HG02943 (cell line): Measurements from ENCODE around the gene WDR72.

Experiments
- ATAC-seq: cut with Tn5 transposase; IDR thresholded peaks from one replicate; pipeline ENCODE4 v1.9.1; 2021; ENCODE audit warnings: mild to moderate bottlenecking, low read depth, moderate library complexity; ENCODE audit not compliant: unreplicated experiment

WDR72 gene

GRCh38 chr15:53611145-53611920 lies 148.1 kb downstream of the WDR72 start:
- no peak for ATAC-seq

- ATAC-seq = no peak
Measured at GRCh38 chr15:53591041-53591440, 168.4 kb downstream of the WDR72 start.

- ATAC-seq = no peak
Measured at GRCh38 chr15:53590380-53590779, 169.1 kb downstream of the WDR72 start.

- ATAC-seq = no peak
Measured at GRCh38 chr15:53589520-53590057, 169.9 kb downstream of the WDR72 start.

- ATAC-seq = no peak
Measured at GRCh38 chr15:53588773-53589172, 170.7 kb downstream of the WDR72 start.

GRCh38 chr15:53586799-53587198 lies 172.7 kb downstream of the WDR72 start:
- ATAC-seq = no peak

- ATAC-seq = no peak
Measured at GRCh38 chr15:53581513-53581912, 177.9 kb downstream of the WDR72 start.

DNA sequence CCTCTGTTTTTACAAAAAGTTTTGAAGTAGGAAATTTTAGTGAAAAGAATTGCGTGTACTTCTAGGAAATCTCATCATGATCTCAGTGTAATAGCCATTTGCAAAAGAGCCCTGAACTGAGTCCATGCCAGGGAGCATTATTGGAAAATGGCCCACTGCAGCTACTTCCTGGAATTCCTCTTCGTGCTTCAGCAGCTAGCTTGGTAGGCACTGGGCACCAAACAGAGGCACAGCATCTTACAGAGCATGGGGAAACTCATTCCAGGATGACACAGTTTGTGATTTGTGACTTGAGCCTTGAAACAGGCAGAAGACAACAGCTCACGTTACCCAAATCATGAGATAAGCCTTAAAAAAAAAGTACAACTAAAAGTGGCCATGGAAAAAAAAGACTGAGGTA lies 179.1 kb downstream of the WDR72 start:
- no peak for ATAC-seq

DNA sequence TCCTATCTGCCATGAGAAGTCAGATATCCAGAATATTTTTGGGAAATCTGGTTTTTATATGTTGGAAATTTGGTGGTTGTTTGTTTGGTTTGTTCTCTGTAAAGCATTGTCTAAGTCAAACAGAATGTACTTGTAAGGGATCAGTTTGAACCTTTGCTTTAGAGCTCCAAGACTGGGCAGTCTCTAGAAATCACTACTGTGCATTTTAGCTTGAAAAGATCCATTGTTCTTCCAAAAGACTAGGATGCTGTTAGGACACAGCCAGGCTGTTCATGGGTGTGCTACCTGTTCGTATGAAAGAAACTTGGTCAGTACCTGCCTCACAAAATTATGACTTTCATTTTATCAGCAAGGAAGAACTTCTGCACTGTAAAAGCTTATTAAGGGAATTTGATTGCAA lies 182.6 kb downstream of the WDR72 start:
- ATAC-seq = no peak

DNA sequence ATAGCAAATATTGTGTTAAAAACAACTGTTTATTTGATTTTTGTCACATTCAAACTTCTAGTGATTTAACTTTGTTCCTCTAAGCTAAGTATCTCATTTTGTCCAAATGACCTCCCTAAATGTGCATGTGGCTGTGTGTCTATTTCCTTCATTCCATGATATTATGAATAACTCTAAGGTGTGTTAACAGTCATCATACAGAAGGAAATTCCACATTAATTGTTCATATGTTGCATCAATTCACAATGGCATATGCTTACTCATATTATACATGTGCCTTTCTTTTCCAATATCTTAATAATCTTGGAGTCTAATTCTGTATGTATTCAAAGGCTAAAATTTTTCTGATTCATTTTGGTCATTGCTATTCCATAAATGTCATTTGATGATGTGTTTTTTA lies 186.4 kb downstream of the WDR72 start:
- ATAC-seq = no peak

DNA sequence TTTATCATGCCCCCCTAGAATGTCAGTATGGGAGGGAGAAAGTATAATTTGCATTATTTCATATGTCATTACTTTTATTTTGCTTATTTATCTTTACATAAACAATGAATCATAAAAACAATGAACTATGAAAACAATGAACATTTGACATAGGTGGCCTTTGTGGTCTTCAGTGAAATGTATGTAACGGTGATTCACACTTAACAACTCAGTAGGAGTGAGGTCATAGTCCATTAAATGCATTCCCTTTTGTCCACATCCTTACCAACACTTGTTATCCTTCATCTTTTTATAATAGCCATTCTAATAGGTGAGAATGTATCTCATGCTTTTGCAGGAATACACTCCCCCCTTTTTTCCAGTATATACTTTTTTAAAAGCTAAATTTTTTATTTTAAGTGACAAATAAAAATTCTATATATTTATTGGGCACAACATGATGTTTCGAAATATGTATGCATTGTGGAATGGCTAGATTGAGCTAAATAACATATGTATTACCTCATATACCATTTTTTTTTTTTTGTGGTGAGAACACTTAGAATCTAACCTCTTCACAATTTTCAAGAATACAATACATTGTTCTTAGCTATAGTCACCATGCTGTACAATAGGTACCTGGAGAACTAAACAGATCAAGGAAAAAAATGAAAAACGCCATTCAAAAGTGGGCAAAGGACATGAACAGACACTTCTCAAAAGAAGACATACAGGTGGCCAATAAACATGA lies 189.5 kb downstream of the WDR72 start:
- no peak for ATAC-seq

DNA sequence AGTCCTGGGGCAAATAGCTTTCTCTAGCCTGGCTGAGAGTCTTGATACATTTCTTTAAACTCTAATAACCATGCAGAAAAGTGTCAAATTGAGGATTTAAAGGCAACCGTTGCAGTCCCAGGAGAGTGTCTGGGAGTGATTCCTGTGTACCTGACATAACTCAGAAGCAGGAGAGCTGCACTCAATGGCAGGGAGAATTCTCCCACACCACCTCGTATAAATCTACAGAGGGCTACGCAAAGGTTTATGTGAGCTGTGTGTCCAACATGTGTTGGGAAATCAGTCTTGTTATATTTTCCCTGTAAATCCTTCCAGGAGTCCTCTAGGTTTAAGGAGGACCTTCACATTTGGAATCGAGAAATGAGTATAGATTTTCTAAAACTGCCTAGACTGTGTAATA lies 192.6 kb downstream of the WDR72 start:
- ATAC-seq = no peak

- ATAC-seq = no peak
Measured at GRCh38 chr15:53565721-53566120, 193.7 kb downstream of the WDR72 start.

GRCh38 chr15:53564647-53565046 lies 194.8 kb downstream of the WDR72 start:
- ATAC-seq = no peak

- no peak for ATAC-seq
Measured at GRCh38 chr15:53563627-53564026, 195.8 kb downstream of the WDR72 start.

- no peak for ATAC-seq
Measured at GRCh38 chr15:53559364-53560277, 199.8 kb downstream of the WDR72 start.

DNA sequence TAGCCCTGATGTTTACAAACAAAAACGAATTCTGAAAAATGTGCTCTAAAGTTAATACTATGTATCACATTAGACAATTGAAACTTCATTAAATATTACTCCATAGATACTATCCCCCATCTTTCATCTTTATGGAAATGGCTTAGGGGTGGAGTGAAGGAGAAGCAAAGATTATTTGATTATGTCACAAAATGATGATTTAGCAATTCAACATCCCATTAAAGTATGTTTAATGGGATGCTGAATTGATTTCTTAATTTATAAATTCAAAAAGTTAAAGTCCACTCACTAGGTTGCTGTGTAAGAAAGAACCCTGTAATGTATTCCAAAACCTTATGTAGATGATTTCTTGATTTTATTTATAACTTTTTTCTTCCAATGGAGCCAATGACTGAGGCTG lies 201.1 kb downstream of the WDR72 start:
- ATAC-seq = no peak

DNA sequence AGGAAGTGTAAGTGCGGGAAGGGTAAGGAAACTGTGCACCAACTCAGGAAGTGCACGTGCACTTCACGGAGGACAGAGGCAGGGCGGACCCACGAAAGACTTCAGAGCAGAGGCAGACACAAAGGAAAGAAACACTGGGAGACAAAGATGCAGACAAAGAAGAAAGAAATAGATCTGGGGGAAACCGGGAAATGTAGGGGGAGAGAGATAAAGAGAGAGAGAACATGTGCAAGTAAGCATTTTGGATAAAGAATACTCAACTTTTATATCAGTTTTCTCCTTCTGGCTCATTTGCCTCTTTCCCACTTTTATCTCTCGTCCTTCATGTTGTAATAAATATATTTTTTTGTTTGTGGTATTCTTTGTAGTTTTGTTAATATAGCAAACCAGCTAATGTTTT lies 204.2 kb downstream of the WDR72 start:
- ATAC-seq = no peak

- ATAC-seq = no peak
Measured at GRCh38 chr15:53549697-53550305, 209.7 kb downstream of the WDR72 start.

GRCh38 chr15:53548236-53548635 lies 211.2 kb downstream of the WDR72 start:
- no peak for ATAC-seq
